Cerebellar nuclear complex (tissue), 1 donor: Measurements from ENCODE around the gene CFAP97D2.

Experiments used
- DNase-seq, 2 experiments: peaks; one replicate each; lab custom pipeline; 2025; lab: John Stamatoyannopoulos, UW

CFAP97D2 gene

GRCh38 chr13:114200399-114200911 is 21.4 kb downstream of the CFAP97D2 start:
- no peak for DNase-seq

- no peak for DNase-seq
Observed at GRCh38 chr13:114202581-114202980, 23.5 kb downstream of the CFAP97D2 start.

GRCh38 chr13:114203536-114203935 is 24.5 kb downstream of the CFAP97D2 start:
- DNase-seq, result no peak

- DNase-seq, result no peak
Observed at GRCh38 chr13:114204894-114205293, 25.8 kb downstream of the CFAP97D2 start.

GRCh38 chr13:114208134-114208533 is 29.1 kb downstream of the CFAP97D2 start:
- DNase-seq, result no peak

- no peak for DNase-seq
Observed at GRCh38 chr13:114211446-114212157, 32.5 kb downstream of the CFAP97D2 start.

- no peak for DNase-seq
Observed at GRCh38 chr13:114212158-114212495, 33.1 kb downstream of the CFAP97D2 start.

GRCh38 chr13:114213980-114214379 is 34.9 kb downstream of the CFAP97D2 start:
- DNase-seq, result no peak

- no peak for DNase-seq
Observed at GRCh38 chr13:114219392-114219791, 40.3 kb downstream of the CFAP97D2 start.

GRCh38 chr13:114222461-114222968 is 43.5 kb downstream of the CFAP97D2 start:
- DNase-seq, result no peak

GRCh38 chr13:114224201-114224600 is 45.1 kb downstream of the CFAP97D2 start:
- DNase-seq, result no peak

GRCh38 chr13:114225610-114226009 is 46.6 kb downstream of the CFAP97D2 start:
- DNase-seq, result no peak

GRCh38 chr13:114226088-114226487 is 47.0 kb downstream of the CFAP97D2 start:
- no peak for DNase-seq

- no peak for DNase-seq
Observed at GRCh38 chr13:114226699-114227323, 47.8 kb downstream of the CFAP97D2 start.

- no peak for DNase-seq
Observed at GRCh38 chr13:114227528-114227927, 48.5 kb downstream of the CFAP97D2 start.

- no peak for DNase-seq
Observed at GRCh38 chr13:114228176-114228575, 49.1 kb downstream of the CFAP97D2 start.

- DNase-seq, result no peak
Observed at GRCh38 chr13:114229506-114229905, 50.4 kb downstream of the CFAP97D2 start.

GRCh38 chr13:114230117-114230516 is 51.1 kb downstream of the CFAP97D2 start:
- no peak for DNase-seq

GRCh38 chr13:114230575-114230974 is 51.5 kb downstream of the CFAP97D2 start:
- no peak for DNase-seq

- no peak for DNase-seq
Observed at GRCh38 chr13:114231886-114232285, 52.8 kb downstream of the CFAP97D2 start.

- DNase-seq, result no peak
Observed at GRCh38 chr13:114234266-114234644, 55.2 kb downstream of the CFAP97D2 start.

- peak; percentile 44 to 71 for DNase-seq
Observed at GRCh38 chr13:114234645-114235421, 55.8 kb downstream of the CFAP97D2 start, which contains the start of gene CDC16. Gene CDC16 (plus strand): TSS chr13:114234897. CDS start chr13:114235085, 188 bp downstream.
